COR-L47 (cell line): ENCODE results near the gene NLRP12.
A peak's percentile ranks its signal among the peaks of the same experiment; 100 is the strongest.
"Not testable (repeated sequence)": the region's sequence is repeated elsewhere in the genome, so short reads cannot be mapped to it uniquely, and the experiment has no call there.

ENCODE experiments used
- DNase-seq: peaks from one replicate; lab custom pipeline; 2025; lab: John Stamatoyannopoulos, UW

Gene NLRP12

DNA sequence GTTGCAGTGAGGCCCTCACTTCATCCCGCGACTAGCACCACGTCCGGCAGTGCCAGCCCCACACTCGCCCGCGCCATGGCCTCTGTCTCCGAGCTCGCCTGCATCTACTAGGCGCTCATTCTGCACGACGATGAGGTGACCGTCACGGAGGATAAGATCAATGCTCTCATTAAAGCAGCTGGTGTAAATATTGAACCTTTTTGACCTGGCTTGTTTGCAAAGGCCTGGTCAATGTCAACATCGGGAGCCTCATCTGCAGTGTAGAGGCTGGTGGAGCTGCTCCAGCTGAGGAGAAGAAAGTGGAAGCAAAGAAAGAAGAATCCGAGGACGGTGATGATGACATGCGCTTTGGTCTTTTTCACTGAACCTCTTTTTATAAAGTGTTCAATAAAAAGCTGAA, 48.6 kb downstream of the NLRP12 start:
- DNase-seq, result no peak

DNA sequence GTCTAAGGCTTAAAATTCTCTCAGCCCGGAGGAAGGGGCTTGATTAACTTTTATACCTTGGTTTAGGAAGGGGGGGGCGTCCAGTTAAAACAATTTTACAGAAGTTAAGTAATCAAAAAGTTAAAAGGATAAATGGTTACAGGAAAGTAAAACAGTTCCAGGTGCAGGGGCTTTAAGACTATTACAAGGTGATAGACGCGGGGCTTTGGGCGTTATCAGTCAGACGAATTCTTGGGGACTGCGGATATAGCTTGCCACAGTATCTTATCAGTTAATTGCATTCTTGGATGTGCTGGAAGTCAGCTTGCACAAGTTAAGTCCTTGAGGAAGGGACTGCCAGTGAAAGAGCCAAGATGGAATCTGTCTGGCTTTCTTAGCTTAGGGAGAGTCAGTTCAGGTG, 49.6 kb downstream of the NLRP12 start:
- not testable (repeated sequence) for DNase-seq

DNA sequence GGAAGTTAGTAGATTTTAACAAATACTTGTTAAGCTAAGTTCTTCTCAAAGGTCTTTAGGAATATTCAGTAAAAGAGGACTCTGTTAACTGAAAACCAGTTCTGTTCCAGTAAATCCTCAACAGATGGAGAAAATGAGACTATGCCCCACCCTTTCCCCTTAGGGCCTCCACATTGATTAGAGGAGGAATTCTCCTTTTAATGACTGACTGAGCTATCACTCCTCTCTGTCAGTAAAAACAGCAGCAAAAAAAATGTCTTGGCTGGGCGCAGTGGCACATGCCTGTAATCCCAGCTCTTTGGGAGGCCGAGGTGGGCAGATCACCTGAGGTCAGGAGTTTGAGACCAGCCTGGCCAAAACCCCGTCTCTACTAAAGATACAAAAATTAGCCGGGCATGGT, 50.1 kb downstream of the NLRP12 start:
- DNase-seq, result no peak

DNA sequence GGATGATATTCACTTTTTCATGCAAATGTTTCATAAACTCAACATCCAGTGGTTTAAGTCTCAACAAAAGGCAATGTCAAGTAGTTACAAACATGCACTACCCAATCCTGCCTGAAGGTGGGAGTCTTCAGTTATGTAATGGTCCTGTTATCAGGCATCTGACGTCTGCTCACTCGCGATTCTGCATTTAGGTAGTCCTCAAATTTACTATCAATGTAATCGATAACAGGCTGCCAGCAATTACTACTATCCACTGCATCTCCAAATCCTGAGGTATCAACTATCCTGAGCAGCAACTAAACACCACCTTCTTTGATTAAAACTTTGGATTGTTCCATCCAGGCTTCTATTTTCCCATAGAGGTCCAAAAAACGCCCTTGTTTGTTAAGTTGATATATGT, 51.2 kb downstream of the NLRP12 start:
- peak; percentile 35 for DNase-seq

DNA sequence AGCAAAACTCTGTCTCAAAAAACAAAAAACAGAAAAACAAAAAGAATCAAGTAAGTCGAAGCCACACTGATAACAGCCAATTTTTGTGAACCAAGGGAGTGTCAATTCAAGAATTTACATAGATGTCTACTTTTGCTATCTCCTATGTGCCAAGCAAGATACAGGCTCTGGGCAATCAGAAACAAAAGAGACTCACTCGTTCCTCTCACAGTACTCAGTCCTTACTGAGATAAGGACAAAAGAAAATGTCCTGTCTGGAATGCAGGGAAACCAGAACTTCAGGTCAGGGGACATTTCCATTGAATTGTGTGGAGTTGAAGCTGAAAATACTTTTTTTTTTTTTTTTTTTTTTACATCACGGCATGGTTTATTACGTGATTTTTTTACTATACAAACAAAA, 53.0 kb downstream of the NLRP12 start:
- no peak for DNase-seq

- DNase-seq, result not testable (repeated sequence)
These were observed 54.3 kb downstream of the NLRP12 start for GRCh38 chr19:53769696-53770309.

GRCh38 chr19:53768401-53768800, 55.7 kb downstream of the NLRP12 start:
- DNase-seq, result no peak

GRCh38 chr19:53758991-53759390, 65.1 kb downstream of the NLRP12 start:
- not testable (repeated sequence) for DNase-seq
